ENCODE data around the gene ACTR8. TPM values are rescaled to one million over a fixed set of nuclear protein-coding genes. Genes with fewer than 3 reads are reported as not detected.
A peak's percentile ranks its signal among the peaks of the same experiment; 100 is the strongest.

Gene ACTR8
- total and polyA plus RNA-seq, 2 of the 13 experiments (the other 11 are each of a cell fraction or from before 2014, with no cell fraction given), result 15.5 to 29.0 TPM

- TF ChIP-seq ZXDC (CRISPR knock-in tag; IDR thresholded peaks at IDR 0.05) (no peak), TEAD3 (CRISPR knock-in tag; optimal IDR thresholded peaks at IDR 0.05; ENCODE audit: borderline replicate concordance) (no peak), ZBED4 (CRISPR knock-in tag; IDR thresholded peaks at IDR 0.05; ENCODE audit: borderline replicate concordance) (no peak), ZNF33B (CRISPR knock-in tag; IDR thresholded peaks at IDR 0.05) (no peak), ZNF558 (CRISPR knock-in tag; IDR thresholded peaks at IDR 0.05; ENCODE audit: borderline replicate concordance) (no peak), MLX (CRISPR knock-in tag; IDR thresholded peaks at IDR 0.05) (no peak), HNRNPLL (IDR thresholded peaks at IDR 0.05; ENCODE audit: low read depth, low read length, poor library complexity, severe bottlenecking) (peak; percentile 23), ZNF256 (CRISPR knock-in tag; conservative IDR thresholded peaks at IDR 0.05) (no peak), PRPF4 (IDR thresholded peaks at IDR 0.05; ENCODE audit: low read depth, low read length, poor library complexity, severe bottlenecking) (no peak), SALL2 (CRISPR knock-in tag; IDR thresholded peaks at IDR 0.05) (no peak), ZSCAN12 (CRISPR knock-in tag; IDR thresholded peaks at IDR 0.05) (no peak), KLF9 (CRISPR knock-in tag; IDR thresholded peaks at IDR 0.05; ENCODE audit: low read depth) (no peak), ZNF816 (CRISPR knock-in tag; IDR thresholded peaks at IDR 0.05; ENCODE audit: borderline replicate concordance) (no peak; the same call in 1 of the 2 replicates), SKI (IDR thresholded peaks at IDR 0.05; ENCODE audit: partially characterized antibody) (no peak), JDP2 (CRISPR knock-in tag; IDR thresholded peaks at IDR 0.05; ENCODE audit: borderline replicate concordance) (no peak), NCOR1 (IDR thresholded peaks at IDR 0.05; ENCODE audit: borderline replicate concordance, low read length) (no peak), KDM5A (IDR thresholded peaks at IDR 0.05; ENCODE audit: borderline replicate concordance, low read length) (peak; percentile 77), EZH2 (conservative IDR thresholded peaks at IDR 0.05; ENCODE audit: low read depth, low read length) (no peak), ZNF138 (CRISPR knock-in tag; IDR thresholded peaks at IDR 0.05; ENCODE audit: low read depth) (peak; percentile 91; the same call in 1 of the 2 replicates), ZFY (CRISPR knock-in tag; IDR thresholded peaks at IDR 0.05) (peak; percentile 63; the same call in 1 of the 2 replicates)
Measured at GRCh38 chr3:53891497-53892285, 9.7 kb upstream of the ACTR8 start, which contains the start of gene SELENOK (continued).

Data from HepG2 (cell line).